ENCODE data around the gene PIKFYVE.
"Not testable (repeated sequence)": the region's sequence is repeated elsewhere in the genome, so short reads cannot be mapped to it uniquely, and the experiment has no call there.

Gene PIKFYVE

GRCh38 chr2:208254118-208254870 is 11.8 kb upstream of the PIKFYVE start:
- peak overlapping the region; percentile 98 for H3K4me3 ChIP-seq (ENCODE audit: low read length)
- DNase-seq (ENCODE audit: low read depth, low spot score), result peak; percentile 84

- H3K4me3 ChIP-seq (ENCODE audit: low read length), result peak within 1 kb of the TSS; percentile 98
- DNase-seq (ENCODE audit: low read depth, low spot score), result peak; percentile 74
Observed at GRCh38 chr2:208254871-208255556, 11.0 kb upstream of the PIKFYVE start, which contains the start of gene IDH1. Gene IDH1 (minus strand): TSS chr2:208255071. CDS start chr2:208251551, 3,520 bp downstream.

- no peak for DNase-seq (ENCODE audit: low read depth, low spot score)
- peak overlapping the region; percentile 98 for H3K4me3 ChIP-seq (ENCODE audit: low read length)
Observed at GRCh38 chr2:208255557-208256106, 10.4 kb upstream of the PIKFYVE start.

GRCh38 chr2:208256192-208256782 is 9.8 kb upstream of the PIKFYVE start:
- no peak overlapping the region for H3K4me3 ChIP-seq (ENCODE audit: low read length)

GRCh38 chr2:208256849-208257813 is 8.9 kb upstream of the PIKFYVE start:
- not testable (repeated sequence) for DNase-seq (ENCODE audit: low read depth, low spot score); H3K4me3 ChIP-seq (ENCODE audit: low read length)

More at GRCh38 chr2:208256192-208256782, 9.8 kb upstream of the PIKFYVE start:
- peak; percentile 49 for DNase-seq (ENCODE audit: low read depth, low spot score)

GRCh38 chr2:208265371-208265800 is 669 bp upstream of the PIKFYVE start:
- peak overlapping the region; percentile 82 for H3K4me3 ChIP-seq (ENCODE audit: low read length)
- peak; percentile 69 for DNase-seq (ENCODE audit: low read depth, low spot score)

- peak; percentile 49 for DNase-seq (ENCODE audit: low read depth, low spot score)
- H3K4me3 ChIP-seq (ENCODE audit: low read length), result peak overlapping the region; percentile 82
Observed at GRCh38 chr2:208266553-208266893, 468 bp downstream of the PIKFYVE start.

- H3K4me3 ChIP-seq (ENCODE audit: low read length), result peak overlapping the region; percentile 82
- no peak for DNase-seq (ENCODE audit: low read depth, low spot score)
Observed at GRCh38 chr2:208266936-208267335, 881 bp downstream of the PIKFYVE start.

GRCh38 chr2:208267526-208267925 is 1.5 kb downstream of the PIKFYVE start:
- not testable (repeated sequence) for DNase-seq (ENCODE audit: low read depth, low spot score)

GRCh38 chr2:208268156-208268952 is 2.3 kb downstream of the PIKFYVE start:
- DNase-seq (ENCODE audit: low read depth, low spot score), result no peak
- H3K4me3 ChIP-seq (ENCODE audit: low read length), result peak overlapping the region; percentile 82

More at GRCh38 chr2:208267526-208267925, 1.5 kb downstream of the PIKFYVE start:
- H3K4me3 ChIP-seq (ENCODE audit: low read length), result peak overlapping the region; percentile 82

GRCh38 chr2:208269091-208269490 is 3.0 kb downstream of the PIKFYVE start:
- DNase-seq (ENCODE audit: low read depth, low spot score), result peak; percentile 31
- H3K4me3 ChIP-seq (ENCODE audit: low read length), result no peak overlapping the region

GRCh38 chr2:208274748-208275147 is 8.7 kb downstream of the PIKFYVE start:
- no peak for DNase-seq (ENCODE audit: low read depth, low spot score)
- no peak overlapping the region for H3K4me3 ChIP-seq (ENCODE audit: low read length)

- no peak overlapping the region for H3K4me3 ChIP-seq (ENCODE audit: low read length)
- no peak for DNase-seq (ENCODE audit: low read depth, low spot score)
Observed at GRCh38 chr2:208278549-208278948, 12.5 kb downstream of the PIKFYVE start.

- no peak overlapping the region for H3K4me3 ChIP-seq (ENCODE audit: low read length)
- no peak for DNase-seq (ENCODE audit: low read depth, low spot score)
Observed at GRCh38 chr2:208279236-208279635, 13.2 kb downstream of the PIKFYVE start.

GRCh38 chr2:208280234-208280633 is 14.2 kb downstream of the PIKFYVE start:
- H3K4me3 ChIP-seq (ENCODE audit: low read length), result no peak overlapping the region
- DNase-seq (ENCODE audit: low read depth, low spot score), result no peak

GRCh38 chr2:208280933-208281332 is 14.9 kb downstream of the PIKFYVE start:
- no peak for DNase-seq (ENCODE audit: low read depth, low spot score)

GRCh38 chr2:208285853-208286252 is 19.8 kb downstream of the PIKFYVE start:
- H3K4me3 ChIP-seq (ENCODE audit: low read length), result no peak overlapping the region
- DNase-seq (ENCODE audit: low read depth, low spot score), result no peak

More at GRCh38 chr2:208280933-208281332, 14.9 kb downstream of the PIKFYVE start:
- H3K4me3 ChIP-seq (ENCODE audit: low read length), result no peak overlapping the region

Measured in Jurkat, Clone E6-1 (cell line).